ENCODE results near the gene JAG2.

- TF ChIP-seq, protein P1, sequence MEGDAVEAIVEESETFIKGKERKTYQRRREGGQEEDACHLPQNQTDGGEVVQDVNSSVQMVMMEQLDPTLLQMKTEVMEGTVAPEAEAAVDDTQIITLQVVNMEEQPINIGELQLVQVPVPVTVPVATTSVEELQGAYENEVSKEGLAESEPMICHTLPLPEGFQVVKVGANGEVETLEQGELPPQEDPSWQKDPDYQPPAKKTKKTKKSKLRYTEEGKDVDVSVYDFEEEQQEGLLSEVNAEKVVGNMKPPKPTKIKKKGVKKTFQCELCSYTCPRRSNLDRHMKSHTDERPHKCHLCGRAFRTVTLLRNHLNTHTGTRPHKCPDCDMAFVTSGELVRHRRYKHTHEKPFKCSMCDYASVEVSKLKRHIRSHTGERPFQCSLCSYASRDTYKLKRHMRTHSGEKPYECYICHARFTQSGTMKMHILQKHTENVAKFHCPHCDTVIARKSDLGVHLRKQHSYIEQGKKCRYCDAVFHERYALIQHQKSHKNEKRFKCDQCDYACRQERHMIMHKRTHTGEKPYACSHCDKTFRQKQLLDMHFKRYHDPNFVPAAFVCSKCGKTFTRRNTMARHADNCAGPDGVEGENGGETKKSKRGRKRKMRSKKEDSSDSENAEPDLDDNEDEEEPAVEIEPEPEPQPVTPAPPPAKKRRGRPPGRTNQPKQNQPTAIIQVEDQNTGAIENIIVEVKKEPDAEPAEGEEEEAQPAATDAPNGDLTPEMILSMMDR (IDR thresholded peaks at IDR 0.05) = no peak
- TF ChIP-seq POLR2AphosphoS5 (IDR thresholded peaks at IDR 0.05) = no peak
These were observed 45.4 kb downstream of the JAG2 start for GRCh38 chr14:105123064-105123665.
